ENCODE data around the gene SGPL1.

SGPL1 gene

GRCh38 chr10:70921285-70921684 lies 105.5 kb downstream of the SGPL1 start:
- DNase-seq (ENCODE audit: low spot score): no peak

GRCh38 chr10:70923696-70924095 lies 107.9 kb downstream of the SGPL1 start:
- no peak for DNase-seq (ENCODE audit: low spot score)

GRCh38 chr10:70925377-70926225 lies 109.9 kb downstream of the SGPL1 start:
- peak; percentile 48 for DNase-seq (ENCODE audit: low spot score)

- no peak for DNase-seq (ENCODE audit: low spot score)
These were observed 110.7 kb downstream of the SGPL1 start for GRCh38 chr10:70926226-70927000.

- DNase-seq (ENCODE audit: low spot score): no peak
These were observed 111.6 kb downstream of the SGPL1 start for GRCh38 chr10:70927189-70927943.

GRCh38 chr10:70928140-70928539 lies 112.4 kb downstream of the SGPL1 start:
- DNase-seq (ENCODE audit: low spot score): no peak

GRCh38 chr10:70930263-70931000 lies 114.7 kb downstream of the SGPL1 start:
- no peak for DNase-seq (ENCODE audit: low spot score)

All from HuH-7.5 (cell line).